GM18508 (cell line): ENCODE results near the gene PLA2G5.
"Not testable (repeated sequence)": the region's sequence is repeated elsewhere in the genome, so short reads cannot be mapped to it uniquely, and the experiment has no call there.

Source experiments
- ATAC-seq: cut with Tn5 transposase; IDR thresholded peaks from one replicate; pipeline ENCODE4 v1.9.1; 2021; ENCODE audit warnings: moderate number of reproducible peaks; ENCODE audit not compliant: insufficient read depth, unreplicated experiment

Gene PLA2G5, protein sequence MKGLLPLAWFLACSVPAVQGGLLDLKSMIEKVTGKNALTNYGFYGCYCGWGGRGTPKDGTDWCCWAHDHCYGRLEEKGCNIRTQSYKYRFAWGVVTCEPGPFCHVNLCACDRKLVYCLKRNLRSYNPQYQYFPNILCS

DNA sequence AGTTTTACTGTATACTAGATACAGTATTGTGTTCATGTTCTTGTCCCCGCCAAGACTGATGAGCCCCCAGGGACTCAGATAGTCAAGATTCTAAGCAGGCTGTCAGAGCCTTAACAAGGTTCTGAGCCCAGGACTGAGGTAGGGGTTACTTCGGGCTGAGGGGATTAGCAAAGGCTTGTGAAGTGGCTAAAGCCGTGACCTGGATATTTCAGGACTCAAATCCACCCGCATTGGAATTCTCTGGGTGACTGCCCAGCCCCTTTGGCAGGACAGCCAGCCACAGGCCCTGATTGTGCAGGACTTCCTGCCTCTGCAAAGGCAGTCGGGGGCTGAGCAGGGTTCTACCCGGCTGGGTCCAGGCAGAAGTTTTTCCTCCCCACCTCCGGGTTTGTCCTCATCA is at the start of gene PLA2G5:
Gene PLA2G5 (plus strand): TSS at position 321 of the 400 bp plus-strand sequence. CDS start 14,637 bp downstream, outside the sequence.
- no peak for ATAC-seq

DNA sequence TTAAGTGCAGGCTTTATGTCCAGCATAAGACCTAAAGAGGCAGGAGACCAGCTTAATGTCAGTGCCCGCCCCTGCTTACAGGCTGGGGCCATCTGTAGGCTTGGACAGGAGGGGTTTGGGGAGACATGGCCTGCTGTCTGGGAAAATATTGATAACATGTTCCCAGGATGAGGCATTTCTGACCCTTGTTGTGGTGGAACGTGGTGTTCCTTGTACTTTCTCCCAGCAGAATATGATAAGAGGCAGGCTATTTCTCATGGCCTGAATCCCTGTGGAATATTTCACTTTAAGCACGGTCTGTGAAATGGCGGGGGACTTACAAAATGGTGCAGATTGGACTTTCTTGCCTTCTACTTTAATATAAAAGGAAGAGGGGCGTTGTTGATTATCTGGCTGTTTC is 41.9 kb upstream of the PLA2G5 start:
- no peak for ATAC-seq

DNA sequence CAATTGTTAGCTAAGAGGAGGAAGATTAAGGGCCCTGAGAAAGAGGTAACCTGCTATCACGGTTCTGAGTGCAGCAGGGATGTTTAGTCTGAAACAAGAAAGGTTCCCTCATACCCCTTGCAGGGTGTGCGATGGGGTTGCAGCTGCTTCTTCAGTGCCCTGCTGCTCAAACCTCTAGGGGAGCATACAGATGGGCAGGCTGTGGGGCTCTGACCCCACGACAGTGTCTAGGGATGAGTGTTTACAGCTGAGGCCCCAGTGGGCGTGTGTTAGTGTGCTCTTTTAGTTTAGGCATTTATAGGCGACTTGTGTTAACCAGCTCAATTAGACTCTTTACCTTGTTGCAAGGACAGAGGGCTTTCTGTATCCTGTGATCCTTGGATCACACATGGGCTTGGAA is 41.3 kb upstream of the PLA2G5 start:
- ATAC-seq, result no peak

DNA sequence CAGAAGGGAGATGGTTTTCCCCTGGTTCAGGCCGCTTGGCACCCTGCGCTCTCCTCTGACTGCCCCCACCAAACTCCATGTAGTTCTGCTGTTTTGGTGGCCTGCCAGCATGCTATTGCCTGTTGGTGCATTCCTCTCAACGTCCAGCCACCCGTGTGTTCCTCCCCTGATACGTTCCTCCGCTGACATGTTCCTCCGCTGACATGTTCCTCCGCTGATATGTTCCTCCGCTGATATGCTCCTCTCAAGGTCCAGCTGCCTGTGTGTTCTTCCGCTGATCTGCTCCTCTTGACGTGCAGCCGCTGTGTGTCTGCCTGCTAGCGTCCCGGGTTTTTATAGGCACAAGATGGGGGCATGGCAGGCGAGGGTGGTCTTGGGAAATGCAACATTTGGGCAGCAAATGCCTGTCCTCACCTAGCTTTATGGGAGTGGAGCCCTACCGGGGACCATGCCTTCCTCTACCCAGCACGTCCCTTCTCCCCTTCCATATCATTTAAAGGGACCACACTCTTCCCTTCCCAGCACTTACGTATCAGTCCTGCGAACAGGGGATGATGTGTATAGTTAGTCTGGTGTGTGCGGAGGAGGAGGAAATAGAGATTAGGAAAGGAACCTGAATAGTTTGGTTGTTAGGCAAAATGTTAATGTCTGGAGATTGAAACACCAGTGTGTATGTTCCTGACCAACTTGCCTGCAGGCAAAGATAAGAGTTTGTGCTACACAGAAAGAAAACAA is 40.6 kb upstream of the PLA2G5 start:
- ATAC-seq, result no peak

DNA sequence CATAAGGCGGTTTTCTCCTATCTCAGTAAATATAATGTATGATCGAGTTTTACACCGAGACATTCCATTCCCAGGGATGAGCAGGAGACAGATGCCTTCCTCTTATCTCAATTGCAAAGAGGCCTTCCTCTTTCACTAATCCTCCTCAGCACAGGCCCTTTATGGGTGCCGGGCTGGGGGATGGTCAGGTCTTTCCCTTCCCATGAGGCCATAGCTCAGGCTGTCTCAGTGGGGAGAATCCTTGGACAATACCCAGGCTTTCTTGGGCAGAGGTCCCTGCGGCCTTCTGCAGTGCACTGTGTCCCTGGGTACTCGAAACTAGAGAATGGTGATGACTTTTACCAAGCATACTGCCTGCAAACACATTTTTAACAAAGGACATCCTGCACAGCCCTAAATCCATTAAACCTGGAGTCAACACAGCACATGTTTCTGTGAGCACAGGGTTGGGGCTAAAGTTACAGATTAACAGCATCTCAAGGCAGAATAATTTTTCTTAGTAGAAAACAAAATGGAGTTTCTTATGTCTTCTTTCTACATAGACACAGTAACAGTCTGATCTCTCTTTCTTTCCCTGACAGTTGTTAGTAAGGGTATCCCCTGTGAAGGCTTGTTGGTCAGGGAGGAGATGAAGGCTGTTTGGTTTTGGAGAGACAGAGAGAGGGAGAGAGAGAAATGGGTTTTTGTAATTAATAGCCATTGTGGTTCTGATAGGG is 39.4 kb upstream of the PLA2G5 start:
- not testable (repeated sequence) for ATAC-seq

DNA sequence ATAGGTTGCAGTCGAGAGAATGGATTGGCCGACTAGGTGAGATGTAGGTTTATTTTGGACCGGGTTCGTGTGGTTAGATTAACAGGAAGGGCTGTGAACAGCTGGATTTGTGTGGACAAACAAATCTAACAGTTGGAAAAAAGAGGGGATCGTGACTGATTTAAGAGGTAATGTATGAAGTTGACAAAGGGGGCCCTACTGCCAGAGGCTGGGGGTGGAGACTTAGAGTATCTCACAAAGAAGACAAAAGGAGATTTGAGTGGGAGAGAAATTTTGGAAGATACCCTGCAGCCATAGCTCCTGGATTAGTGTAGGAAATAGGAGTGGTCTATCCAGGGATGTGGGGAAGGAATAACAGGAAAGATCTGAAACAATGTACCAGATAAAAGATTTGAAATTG is 38.8 kb upstream of the PLA2G5 start:
- ATAC-seq, result no peak

DNA sequence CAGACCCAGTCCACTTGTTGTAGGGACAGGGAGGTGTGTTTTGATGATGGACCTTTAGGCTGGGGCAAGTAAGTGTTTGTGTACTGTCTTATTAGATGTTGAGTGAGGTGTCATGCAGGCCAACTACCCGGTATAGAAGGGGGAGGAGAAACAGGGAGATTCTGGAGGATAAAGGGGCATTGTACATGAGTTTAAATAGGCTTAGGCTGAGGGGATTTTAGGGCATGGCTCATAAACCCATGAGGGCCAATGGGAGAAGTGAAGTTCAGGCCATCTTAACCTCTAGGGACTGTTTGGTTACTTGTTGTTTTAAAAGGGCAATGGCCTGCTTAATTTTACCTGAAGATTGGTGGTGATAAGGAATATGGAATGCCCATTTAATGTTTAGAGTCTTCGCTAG is 38.2 kb upstream of the PLA2G5 start:
- no peak for ATAC-seq

DNA sequence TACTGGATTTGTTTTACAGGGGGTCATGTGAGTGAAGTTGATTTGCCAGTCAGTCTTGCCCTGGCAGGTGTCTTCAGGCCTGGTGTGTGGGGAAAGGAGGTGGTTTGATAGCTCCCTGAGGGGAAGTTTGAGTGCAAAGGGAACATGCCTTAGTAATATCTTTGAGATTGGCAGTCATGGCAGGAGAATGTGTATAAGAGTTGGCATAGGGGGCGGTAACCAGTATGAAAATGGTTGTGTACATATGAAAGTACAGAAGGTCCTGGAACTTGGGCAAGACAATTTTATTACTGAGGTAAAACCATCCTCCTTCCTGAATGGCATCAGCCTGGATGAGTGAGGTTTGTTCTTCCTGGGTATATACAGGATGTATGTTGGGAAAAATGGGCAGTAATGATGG is 37.6 kb upstream of the PLA2G5 start:
- ATAC-seq, result no peak

DNA sequence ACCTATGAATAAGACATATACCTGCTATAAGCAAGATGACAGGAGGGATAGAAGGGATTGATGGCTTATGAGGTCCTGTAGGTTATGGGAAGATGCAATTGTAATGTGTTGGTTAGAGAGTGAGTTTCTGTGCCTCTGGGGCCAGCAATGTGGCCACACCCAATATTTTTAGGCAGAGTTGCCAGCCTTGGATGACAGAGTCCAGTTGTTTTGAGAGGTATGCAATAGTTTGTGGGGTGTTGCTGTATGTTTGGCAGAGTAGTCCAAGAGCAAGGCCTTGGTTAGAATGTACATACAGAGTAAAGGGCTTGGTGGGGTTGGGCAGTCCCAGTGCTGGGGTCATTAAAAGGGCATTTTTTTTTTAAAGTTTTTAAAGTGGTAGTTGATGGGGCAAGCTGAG is 36.6 kb upstream of the PLA2G5 start:
- ATAC-seq, result no peak

DNA sequence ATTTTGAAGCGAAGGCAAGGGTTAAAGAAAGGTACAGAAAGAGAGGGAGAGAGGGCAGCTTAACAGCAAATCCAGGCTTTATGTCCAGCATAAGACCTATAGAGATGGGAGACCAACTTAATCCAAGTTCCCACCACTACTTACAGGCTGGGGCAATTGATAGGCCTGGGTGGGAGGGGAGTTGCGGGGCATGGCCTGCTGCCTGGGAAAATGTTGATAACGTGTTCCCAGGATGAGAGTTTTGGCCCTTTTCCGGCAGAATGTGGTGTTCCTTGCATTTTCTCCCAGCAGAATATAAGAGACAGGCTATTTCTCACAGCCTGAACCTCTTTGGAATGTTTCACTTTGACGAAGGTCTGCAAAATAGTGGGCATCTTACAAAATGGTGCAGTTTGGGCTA is 34.9 kb upstream of the PLA2G5 start:
- no peak for ATAC-seq

DNA sequence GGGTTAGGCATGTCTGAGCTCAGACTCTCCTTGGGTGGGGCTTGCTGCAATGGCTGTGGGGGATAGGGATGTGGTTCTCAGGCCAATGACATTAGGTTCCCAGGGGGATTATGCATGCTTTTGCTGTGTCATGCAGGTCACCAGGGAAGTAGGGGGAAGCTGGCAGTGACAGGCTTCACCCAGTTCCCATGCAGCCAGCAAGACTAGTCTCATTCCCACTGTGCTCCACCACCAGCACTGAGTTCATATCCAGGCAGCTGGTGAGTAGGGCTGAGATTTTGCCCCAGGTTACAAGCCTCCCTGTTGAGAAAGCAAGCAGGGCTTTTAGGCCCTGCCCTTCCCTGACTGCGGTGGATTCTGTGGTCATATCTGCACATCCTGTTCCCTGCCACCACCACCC is 32.1 kb upstream of the PLA2G5 start:
- ATAC-seq, result no peak

DNA sequence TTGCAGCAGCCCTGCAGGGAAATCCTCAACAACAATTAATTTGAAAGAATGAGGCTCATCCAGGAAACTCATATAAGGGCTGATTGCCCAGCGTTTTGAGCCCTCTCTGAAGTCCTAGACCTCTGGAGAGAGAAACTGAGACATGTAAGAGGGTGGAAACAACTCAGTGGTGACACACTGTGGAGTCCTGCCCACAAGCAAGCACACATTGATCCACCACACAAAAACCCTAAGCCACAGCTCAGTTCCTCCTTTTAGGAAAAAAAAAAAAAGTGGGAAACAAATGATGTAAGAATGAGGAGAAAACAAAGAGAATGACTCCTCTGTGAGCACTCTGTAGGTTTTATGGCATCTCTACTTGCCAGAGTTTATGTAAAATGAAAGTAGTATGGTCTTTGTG is 22.9 kb upstream of the PLA2G5 start:
- no peak for ATAC-seq

DNA sequence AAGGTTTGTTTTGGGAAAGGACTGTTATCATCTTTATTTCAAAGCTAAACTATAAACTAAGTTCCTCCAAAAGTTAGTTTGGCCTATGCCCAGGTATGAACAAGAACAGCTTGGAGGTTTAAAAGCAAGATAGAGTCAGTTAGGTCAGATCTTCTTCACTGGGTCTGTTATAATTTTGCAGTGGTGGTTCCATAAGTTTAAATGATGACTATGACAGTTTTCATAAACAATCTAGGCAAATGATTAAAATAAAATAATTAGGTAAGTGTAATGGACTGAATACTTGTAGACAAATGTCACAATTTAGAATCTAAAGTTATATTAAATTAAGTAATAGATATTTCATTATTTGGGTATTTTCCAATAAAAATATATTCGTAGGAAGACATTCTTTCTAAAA is 21.4 kb upstream of the PLA2G5 start:
- no peak for ATAC-seq

DNA sequence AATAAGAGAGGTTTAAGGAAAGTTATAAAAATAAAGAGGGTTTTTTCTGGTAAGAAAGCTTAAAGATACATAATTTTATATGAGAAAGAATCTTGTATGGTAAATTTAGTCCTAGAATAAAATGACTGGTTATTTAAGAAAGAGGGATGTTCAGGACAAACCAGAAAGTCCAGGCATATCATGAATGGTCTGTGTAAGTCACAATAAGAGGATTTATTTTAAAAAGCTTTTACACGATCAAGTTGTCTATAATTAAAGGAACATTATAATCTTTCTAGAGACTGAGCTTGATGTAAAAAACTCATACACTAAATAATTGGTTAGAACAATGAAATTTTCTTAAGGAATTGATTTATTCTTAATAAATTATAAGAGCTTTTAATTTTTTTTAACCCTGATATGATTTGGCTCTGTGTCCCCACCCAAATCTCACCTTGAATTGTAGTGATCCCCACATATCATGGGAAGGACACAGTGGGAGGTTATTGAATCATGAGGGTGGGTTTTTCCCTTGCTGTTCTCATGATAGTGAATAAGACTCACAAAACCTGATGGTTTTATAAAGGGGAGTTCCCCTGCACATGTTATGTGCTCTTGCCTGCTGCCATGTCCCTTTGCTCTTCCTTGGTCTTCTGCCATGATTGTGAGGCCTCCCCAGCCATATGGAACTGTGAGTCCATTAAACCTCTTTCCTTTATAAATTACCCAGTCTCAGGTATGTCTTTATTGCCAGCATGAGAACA is 20.8 kb upstream of the PLA2G5 start:
- ATAC-seq, result not testable (repeated sequence)

DNA sequence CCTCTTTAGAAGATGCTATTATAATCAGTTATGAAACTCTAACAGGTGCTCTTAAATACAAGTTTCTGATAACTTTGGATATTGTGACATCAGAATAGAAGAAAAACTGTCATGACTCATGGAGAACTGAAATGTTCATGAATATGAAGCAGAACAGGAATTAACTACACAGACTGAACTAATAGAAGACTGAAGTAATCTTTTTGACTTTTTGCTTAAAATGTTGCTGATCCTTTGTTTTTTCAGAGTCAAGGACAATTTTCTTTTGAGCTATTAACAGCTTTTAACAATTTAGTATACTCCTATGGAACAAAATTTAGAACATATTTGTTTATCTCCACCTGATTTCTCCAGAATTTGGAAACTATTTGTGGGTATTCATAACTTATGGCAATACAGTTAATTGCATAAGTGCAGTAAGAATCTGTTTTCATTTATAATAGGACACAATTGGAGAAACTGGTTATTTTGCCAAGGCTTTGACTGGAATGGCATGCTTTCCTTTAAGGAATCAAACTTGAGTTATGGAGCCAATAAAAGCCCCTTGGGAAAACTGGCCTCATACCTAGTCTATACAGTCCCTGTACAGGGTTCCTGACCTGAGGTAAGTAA is 18.7 kb upstream of the PLA2G5 start:
- ATAC-seq, result no peak

DNA sequence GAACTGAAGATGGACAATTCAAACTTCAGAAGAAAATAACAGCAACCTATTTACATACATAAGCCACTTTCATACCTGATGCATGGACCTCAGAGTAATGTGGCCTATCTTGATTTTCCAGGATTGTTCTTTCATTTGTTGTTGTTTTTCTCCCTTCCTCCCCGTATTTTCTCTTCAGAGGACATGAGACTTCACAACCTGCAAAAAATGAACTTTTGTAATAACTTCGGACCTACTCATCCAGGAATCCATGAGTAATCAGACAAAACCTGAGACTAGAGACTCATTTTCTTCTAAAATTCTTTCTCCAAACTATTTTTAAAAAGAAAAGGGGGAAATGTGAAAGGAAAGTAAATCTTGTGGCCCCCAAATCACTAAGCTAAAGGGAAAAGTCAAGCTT is 17.6 kb upstream of the PLA2G5 start:
- no peak for ATAC-seq

DNA sequence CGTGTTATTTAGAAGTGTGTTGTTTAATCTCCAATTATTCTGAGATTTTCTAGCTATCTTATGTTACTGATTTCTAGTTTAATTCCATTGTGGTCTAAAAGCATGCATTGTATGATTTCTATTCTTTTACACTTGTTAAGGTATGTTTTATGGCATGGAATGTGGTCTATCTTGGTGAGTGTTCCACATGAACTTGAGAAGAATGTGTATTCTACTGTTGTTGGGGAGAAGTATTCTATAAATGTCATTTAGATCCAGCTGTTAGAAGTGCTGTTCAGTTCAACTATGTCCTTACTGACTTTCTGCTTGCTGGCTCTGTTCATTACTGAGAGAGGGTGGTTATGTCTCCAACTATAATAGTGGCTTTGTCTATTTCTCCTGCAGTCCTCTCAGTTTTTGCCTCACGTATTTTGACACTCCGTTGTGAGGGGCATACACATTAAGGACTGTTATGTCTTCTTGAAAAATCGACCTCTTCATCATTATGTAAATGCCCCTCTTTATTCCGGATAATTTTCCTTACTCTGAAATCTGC is 12.0 kb upstream of the PLA2G5 start:
- ATAC-seq, result no peak

DNA sequence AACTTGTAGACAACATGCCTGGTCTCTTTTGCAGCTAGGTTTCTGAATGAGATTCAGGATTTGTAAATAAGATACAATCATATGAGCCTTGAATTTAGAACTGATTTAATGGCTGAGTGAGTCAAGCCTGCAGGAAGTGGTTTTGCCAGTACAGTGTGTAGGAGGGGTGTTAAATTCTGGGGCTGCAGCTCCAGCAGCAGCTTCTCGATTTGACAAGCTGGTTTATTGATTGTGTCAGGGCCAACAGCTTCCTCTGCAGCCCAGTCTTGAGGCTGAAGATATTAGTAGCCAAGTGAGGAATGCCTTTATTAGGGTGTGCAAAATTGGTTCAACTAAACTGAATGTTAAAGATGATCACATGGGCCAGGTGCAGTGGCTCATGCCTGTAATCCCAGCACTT is 11.5 kb upstream of the PLA2G5 start:
- ATAC-seq, result no peak

DNA sequence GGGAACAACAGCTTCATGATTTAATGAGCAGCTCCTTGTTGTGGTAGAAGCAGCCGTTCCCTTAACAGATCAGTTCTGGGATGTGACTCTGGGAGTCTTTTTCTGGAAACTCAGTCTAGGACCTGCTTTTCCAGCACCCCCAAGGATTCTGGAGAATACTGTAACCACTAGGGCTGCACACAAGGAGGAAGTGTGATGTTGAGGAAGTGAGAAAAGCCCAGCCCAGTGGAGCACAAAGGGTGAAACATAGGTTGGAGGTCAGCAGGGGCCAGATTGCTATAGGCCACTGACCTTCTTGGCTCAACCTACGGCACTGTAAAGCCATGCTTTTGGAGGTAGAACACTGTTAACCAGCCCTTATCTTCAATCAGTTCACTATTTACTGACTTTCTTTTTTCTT is 10.1 kb upstream of the PLA2G5 start:
- ATAC-seq, result no peak

DNA sequence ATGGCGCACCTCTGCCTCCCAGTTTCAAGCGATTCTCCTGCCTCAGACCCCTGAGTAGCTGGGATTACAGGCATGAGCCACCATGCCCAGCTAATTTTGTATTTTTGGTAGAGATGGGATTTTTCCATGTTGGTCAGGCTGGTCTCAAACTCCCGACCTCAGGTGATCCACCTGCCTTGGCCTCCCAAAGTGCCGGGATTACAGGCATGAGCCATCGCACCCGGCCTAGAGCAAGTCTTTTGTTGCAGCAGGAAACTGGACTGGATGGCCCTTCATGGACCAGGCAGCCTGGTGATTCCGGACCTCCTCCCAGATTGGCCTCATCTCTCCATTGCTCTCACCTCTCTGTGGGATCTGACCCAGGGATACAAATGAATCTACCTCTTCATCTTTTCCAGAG is 9.2 kb upstream of the PLA2G5 start:
- not testable (repeated sequence) for ATAC-seq
